ENCODE results near the gene SCARB2. TPM values are rescaled to one million over a fixed set of nuclear protein-coding genes. Genes with fewer than 3 reads are reported as not detected.
A peak's percentile ranks its signal among the peaks of the same experiment; 100 is the strongest.

SCARB2 gene
- total and polyA plus RNA-seq, 2 donors (not counting 1 experiment from before 2014, with no cell fraction given) = 195 to 365 TPM

DNA sequence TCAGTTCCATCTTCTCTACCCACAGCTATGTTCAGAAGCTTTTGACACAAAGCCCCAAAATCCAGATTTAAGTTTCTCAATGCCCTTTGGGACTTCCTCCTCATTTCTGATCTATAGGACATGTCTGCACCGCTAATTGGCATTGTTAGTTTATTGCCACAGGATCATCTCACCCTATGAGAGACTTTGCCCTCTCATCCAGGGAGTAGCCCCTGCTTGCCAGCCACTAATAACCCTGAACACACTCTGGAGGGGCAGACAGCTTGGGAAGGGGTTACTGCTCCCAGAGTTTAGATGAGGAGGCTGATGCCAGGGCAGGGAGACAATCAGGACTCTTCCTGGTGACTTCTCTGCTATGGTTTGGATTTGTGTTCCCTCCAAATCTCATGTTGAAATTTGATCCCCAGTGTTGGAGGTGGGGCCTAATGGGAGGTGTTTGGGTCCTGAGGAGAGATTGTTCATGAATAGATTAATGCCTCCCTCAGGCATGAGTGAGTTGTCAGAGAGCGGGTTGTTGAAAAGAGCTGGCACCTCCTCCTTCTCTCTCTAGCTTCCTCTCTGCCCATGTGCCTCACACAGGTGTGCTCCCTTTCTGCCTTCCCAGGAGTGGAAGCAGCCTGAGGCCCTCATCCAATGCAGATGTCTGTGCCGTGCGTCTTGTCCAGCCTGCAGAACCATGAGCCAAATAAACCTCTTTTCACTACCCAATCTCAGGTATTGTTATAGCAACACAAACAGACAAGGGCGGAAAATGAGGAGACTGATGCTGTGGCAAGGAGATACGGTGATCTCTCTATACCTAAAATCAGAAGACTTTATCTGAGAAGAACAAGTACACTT, 3.6 kb upstream of the SCARB2 start:
- Histone ChIP-seq H3K9ac (ENCODE audit: insufficient read depth, low read length) (no peak overlapping the region), H4K20me1 (ENCODE audit: control insufficient read depth, extremely low read depth, insufficient read depth, low read length) (no peaks in the 10 kb centered on the region), H3K4me2 (ENCODE audit: extremely low read depth, insufficient read depth, low read length) (no peak overlapping the region), H3K9me3 (ENCODE audit: control insufficient read depth, insufficient read depth, low read depth, low read length) (no peaks in the 10 kb centered on the region), H3K36me3 (ENCODE audit: control insufficient read depth, insufficient read depth, low read length) (no peaks in the 10 kb centered on the region), H3K4me1 (ENCODE audit: control insufficient read depth, extremely low read depth, insufficient read depth, low read length) (peaks cover 8% of the 10 kb centered on the region), H2AFZ (ENCODE audit: low read length) (no peak overlapping the region), H3K4me3 (replicated peaks in 1 of 4; ENCODE audit: control extremely low read depth in 1 of 4, insufficient read depth in 1 of 4, low read depth in 3 of 4, low read length in 4 of 4) (no peak overlapping the region), H3K79me2 (ENCODE audit: control insufficient read depth, insufficient read depth, low read length) (peaks cover 12% of the 10 kb centered on the region), H3K27me3 (ENCODE audit: control insufficient read depth, insufficient read depth, low read length) (no peaks in the 10 kb centered on the region), H3K27ac (ENCODE audit: insufficient read depth, low read length) (no peak overlapping the region)
- no peak for DNase-seq (ENCODE audit: low read depth in 2 of 2)
- no peak for TF ChIP-seq EZH2 (IDR thresholded peaks at IDR 0.05; ENCODE audit: low read length, missing control alignments)
- TF ChIP-seq CTCF (conservative IDR thresholded peaks at IDR 0.05 in 1 of 2, IDR thresholded peaks at IDR 0.05 in 1 of 2; ENCODE audit: low read depth in 1 of 2, low read length in 2 of 2) = no peak

DNA sequence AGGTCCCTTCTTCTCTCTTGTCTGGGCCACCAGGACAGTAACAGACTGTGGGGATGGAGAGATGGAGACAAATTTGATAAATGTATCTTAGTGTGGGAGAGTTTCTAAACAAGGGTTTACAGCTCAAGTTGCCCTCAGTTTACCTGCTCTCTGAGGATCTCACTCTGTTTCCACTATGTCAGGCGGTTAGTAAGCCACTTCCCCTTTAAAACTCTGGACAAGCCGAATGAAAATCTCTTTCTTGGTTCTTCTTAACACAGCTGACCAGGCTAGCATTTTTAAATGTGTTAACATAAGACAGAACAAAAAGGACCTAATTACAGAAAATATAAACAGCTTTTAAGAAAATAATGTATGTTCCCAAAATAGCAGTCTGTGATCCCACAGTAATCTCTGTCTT, 2.9 kb upstream of the SCARB2 start:
- Histone ChIP-seq H3K4me3 (replicated peaks in 1 of 4; ENCODE audit: control extremely low read depth in 1 of 4, insufficient read depth in 1 of 4, low read depth in 3 of 4, low read length in 4 of 4) (no peak overlapping the region), H3K4me1 (ENCODE audit: control insufficient read depth, extremely low read depth, insufficient read depth, low read length) (peaks cover 8% of the 10 kb centered on the region), H4K20me1 (ENCODE audit: control insufficient read depth, extremely low read depth, insufficient read depth, low read length) (no peaks in the 10 kb centered on the region), H3K27ac (ENCODE audit: insufficient read depth, low read length) (no peak overlapping the region), H3K9ac (ENCODE audit: insufficient read depth, low read length) (no peak overlapping the region), H3K4me2 (ENCODE audit: extremely low read depth, insufficient read depth, low read length) (no peak overlapping the region), H3K36me3 (ENCODE audit: control insufficient read depth, insufficient read depth, low read length) (no peaks in the 10 kb centered on the region), H3K9me3 (ENCODE audit: control insufficient read depth, insufficient read depth, low read depth, low read length) (no peaks in the 10 kb centered on the region), H3K27me3 (ENCODE audit: control insufficient read depth, insufficient read depth, low read length) (no peaks in the 10 kb centered on the region), H3K79me2 (ENCODE audit: control insufficient read depth, insufficient read depth, low read length) (peaks cover 18% of the 10 kb centered on the region), H2AFZ (ENCODE audit: low read length) (no peak overlapping the region)
- no peak for TF ChIP-seq CTCF (conservative IDR thresholded peaks at IDR 0.05 in 1 of 2, IDR thresholded peaks at IDR 0.05 in 1 of 2; ENCODE audit: low read depth in 1 of 2, low read length in 2 of 2)
- TF ChIP-seq EZH2 (IDR thresholded peaks at IDR 0.05; ENCODE audit: low read length, missing control alignments) = no peak
- no peak for DNase-seq (ENCODE audit: low read depth in 2 of 2)

DNA sequence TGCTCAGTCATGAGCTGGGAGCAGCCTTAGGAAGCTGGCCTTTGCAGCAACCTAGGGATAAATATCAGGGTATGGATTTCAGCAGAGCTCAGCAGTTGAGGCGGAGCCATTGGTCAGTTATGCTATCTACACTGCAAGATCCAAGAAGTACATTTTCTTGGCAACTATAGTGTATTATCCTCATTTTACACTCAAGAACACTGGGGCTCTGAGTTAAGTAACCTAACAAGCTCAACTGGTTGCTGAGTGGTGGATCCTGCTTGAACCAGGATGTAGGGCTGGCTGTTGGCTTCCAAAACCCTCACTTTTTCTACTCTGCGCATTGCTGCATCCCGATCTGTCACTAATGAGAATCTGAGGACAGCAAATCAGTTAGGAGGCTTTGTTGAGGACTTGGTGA, 1.5 kb upstream of the SCARB2 start:
- no peaks in the 10 kb centered on the region for H3K36me3 ChIP-seq (ENCODE audit: control insufficient read depth, insufficient read depth, low read length)
- peaks cover 33% of the 10 kb centered on the region for H3K79me2 ChIP-seq (ENCODE audit: control insufficient read depth, insufficient read depth, low read length)
- no peak overlapping the region for H3K27ac ChIP-seq (ENCODE audit: insufficient read depth, low read length)
- no peak overlapping the region for H2AFZ ChIP-seq (ENCODE audit: low read length)
- no peaks in the 10 kb centered on the region for H3K27me3 ChIP-seq (ENCODE audit: control insufficient read depth, insufficient read depth, low read length)
- H4K20me1 ChIP-seq (ENCODE audit: control insufficient read depth, extremely low read depth, insufficient read depth, low read length) = no peaks in the 10 kb centered on the region
- H3K4me3 ChIP-seq (replicated peaks in 1 of 4; ENCODE audit: control extremely low read depth in 1 of 4, insufficient read depth in 1 of 4, low read depth in 3 of 4, low read length in 4 of 4) = no peak overlapping the region
- no peak overlapping the region for H3K9ac ChIP-seq (ENCODE audit: insufficient read depth, low read length)
- H3K4me2 ChIP-seq (ENCODE audit: extremely low read depth, insufficient read depth, low read length) = no peak overlapping the region
- H3K9me3 ChIP-seq (ENCODE audit: control insufficient read depth, insufficient read depth, low read depth, low read length) = no peaks in the 10 kb centered on the region
- H3K4me1 ChIP-seq (ENCODE audit: control insufficient read depth, extremely low read depth, insufficient read depth, low read length) = peaks cover 8% of the 10 kb centered on the region
- no peak for TF ChIP-seq EZH2 (IDR thresholded peaks at IDR 0.05; ENCODE audit: low read length, missing control alignments)
- no peak for TF ChIP-seq CTCF (conservative IDR thresholded peaks at IDR 0.05 in 1 of 2, IDR thresholded peaks at IDR 0.05 in 1 of 2; ENCODE audit: low read depth in 1 of 2, low read length in 2 of 2)
- DNase-seq (ENCODE audit: low read depth in 2 of 2) = peak in 1 of 2 donors; percentile 21

Measured in fibroblast of lung (primary cell).